ENCODE results near the gene CRIP1.

DNA sequence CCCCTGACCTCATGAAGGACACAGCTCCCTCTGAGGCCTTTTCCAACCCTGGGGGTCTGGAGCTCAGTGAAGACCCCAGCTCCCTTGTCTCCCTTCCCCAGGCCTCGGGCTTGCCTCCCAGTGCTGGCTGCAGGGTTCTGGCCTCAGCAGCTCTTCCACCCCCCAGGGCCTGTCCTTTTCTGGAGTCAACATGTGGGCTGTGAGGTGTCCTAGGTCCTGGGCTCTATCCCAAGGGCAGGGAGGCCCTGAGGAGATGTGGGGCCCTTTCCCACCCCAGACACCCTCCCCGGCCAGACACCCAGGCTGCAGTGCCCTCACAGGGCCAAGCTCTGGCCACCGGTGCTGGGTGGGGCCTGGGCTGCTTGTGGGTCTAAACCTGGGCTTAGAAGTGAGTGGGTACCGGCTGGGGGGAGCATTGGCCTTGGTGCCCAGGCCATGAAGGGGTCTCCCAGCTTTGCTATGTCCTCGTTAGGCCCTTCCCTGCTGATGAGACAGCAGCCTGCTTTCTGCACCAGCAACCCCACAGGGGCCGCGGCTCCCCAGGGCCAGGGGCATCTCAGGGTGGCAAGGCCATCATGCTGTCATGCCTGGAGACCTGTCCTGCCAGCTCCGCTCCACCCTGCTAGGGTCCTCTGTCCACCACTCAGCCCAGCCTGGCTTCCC is 14.7 kb upstream of the CRIP1 start:
- TF ChIP-seq, protein P1, sequence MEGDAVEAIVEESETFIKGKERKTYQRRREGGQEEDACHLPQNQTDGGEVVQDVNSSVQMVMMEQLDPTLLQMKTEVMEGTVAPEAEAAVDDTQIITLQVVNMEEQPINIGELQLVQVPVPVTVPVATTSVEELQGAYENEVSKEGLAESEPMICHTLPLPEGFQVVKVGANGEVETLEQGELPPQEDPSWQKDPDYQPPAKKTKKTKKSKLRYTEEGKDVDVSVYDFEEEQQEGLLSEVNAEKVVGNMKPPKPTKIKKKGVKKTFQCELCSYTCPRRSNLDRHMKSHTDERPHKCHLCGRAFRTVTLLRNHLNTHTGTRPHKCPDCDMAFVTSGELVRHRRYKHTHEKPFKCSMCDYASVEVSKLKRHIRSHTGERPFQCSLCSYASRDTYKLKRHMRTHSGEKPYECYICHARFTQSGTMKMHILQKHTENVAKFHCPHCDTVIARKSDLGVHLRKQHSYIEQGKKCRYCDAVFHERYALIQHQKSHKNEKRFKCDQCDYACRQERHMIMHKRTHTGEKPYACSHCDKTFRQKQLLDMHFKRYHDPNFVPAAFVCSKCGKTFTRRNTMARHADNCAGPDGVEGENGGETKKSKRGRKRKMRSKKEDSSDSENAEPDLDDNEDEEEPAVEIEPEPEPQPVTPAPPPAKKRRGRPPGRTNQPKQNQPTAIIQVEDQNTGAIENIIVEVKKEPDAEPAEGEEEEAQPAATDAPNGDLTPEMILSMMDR (IDR thresholded peaks at IDR 0.05) = no peak
- no peak for TF ChIP-seq SMC3 (IDR thresholded peaks at IDR 0.05)
- no peak for TF ChIP-seq KDM1A (IDR thresholded peaks at IDR 0.05; ENCODE audit: low read depth)
- no peak for TF ChIP-seq HOXA7 (CRISPR knock-in tag; IDR thresholded peaks at IDR 0.05)
- TF ChIP-seq, protein P2, sequence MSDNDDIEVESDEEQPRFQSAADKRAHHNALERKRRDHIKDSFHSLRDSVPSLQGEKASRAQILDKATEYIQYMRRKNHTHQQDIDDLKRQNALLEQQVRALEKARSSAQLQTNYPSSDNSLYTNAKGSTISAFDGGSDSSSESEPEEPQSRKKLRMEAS (IDR thresholded peaks at IDR 0.05) = no peak
